GM21576 (cell line): ENCODE data around the gene TEC.
"Not testable (repeated sequence)": the region's sequence is repeated elsewhere in the genome, so short reads cannot be mapped to it uniquely, and the experiment has no call there.

Experiments
- ATAC-seq: cut with Tn5 transposase; IDR thresholded peaks from one replicate; pipeline ENCODE4 v1.9.1; 2021; ENCODE audit warnings: mild to moderate bottlenecking, moderate library complexity; ENCODE audit not compliant: unreplicated experiment

The TEC gene

DNA sequence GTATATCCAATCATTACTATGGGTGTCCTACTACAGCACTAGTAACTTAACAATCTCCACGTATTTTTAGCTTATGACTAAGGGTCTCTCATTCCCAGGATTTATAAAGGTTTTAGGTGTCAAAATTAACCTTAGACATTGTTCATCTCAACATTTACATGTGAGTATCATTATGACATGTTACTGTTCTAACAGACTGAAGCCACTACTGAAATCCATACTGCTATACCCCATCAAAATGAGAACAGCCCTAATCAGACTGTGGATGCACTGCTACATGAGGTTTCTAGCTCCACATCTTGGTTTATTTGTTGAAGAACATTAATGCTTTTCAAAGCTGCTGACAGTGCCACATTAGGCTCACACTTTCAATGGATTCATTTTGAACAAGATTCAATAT lies 100.0 kb downstream of the TEC start:
- no peak for ATAC-seq

- no peak for ATAC-seq
Observed at GRCh38 chr4:48167538-48168263, 101.9 kb downstream of the TEC start.

DNA sequence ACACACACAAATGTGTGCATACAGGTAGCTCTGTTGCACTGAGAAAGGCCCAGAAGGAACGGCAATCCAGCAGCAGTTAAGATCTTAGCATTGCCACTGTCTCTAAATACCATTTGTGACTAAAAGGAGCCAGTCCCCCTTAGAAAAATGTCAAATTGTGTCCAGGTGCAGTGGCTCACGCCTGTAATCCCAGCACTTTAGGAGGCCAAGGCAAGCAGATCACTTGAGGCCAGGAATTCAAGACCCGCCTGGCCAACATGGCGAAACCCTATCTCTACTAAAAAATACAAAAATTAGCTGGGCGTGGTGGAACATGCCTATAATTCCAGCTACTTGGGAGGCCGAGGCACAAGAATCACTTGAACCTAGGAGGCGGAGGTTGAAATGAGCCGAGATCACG lies 105.1 kb downstream of the TEC start:
- ATAC-seq, result not testable (repeated sequence)

GRCh38 chr4:48163746-48164145 lies 105.9 kb downstream of the TEC start:
- ATAC-seq, result no peak

- ATAC-seq, result no peak
Observed at GRCh38 chr4:48162162-48162561, 107.5 kb downstream of the TEC start.

DNA sequence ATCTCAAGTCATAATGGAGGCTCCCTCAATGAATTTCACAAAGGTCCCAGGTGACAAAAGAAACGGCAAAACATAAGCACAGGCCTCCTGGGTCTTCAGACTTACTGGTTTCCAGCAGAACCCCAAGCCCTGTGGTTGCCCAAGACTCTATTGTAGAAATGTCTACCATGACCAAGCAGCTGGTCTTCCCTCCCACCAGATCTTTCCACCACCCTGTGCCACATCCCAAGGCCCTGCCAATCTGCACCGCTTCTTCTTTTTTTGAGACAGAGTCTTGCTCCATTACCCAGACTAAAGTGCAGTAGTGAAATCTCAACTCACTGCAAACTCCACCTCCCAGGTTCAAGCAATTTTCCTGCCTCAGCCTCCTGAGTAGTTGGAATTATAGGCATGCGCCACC lies 112.4 kb downstream of the TEC start:
- ATAC-seq, result no peak

GRCh38 chr4:48156423-48156822 lies 113.2 kb downstream of the TEC start:
- ATAC-seq, result no peak

DNA sequence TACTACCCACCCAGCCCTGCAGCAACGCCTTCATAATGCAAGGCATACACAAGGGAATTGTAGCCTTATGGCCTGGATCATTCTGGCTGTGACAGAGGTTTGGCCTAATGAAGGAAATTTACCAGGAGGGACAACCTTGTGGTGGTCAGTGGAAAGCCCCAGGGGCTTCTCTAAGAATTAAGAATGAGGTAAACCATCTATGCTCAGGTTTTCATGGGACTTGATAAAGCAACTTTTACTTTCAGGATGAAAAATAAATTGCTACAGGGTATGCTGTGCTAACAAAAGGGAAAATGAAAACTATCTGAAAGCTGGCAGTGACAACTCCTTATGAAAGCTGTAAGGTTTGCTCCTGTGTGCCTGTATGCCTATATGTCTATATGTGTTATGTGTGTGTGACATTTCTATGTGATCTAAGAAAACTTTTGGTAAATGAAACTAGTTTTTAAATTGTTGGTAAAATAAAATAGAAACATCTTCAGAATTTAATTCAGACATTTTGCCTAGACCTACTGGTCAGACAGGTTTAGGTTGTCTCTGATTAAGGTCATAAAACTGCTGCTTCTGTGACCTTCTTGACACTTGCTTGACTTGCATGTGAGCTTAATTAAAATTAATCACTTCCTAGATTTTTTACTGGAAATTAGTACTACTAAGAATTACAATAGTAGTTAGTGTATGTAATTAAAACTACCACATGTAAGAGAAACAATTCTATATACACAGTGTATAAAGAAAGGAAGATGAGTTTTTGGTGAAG lies 115.7 kb downstream of the TEC start:
- no peak for ATAC-seq

DNA sequence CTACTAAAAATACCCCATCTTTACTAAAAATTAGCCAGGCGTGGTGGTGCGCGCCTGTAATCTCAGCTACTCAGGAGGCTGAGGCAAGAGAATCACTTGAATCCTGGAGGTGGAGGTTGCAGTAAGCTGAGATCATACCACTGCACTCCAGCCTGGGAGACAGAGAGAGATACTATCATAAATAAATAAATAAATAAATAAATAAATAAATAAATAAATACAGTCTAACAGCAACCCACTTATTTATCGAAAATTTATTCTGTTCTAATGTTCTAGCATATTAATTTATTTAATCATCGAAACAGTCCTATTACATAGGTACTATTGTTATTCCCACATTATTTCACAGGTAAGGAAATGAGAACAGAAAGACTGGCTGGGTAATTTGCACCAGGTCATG lies 117.4 kb downstream of the TEC start:
- no peak for ATAC-seq

GRCh38 chr4:48149827-48150370 lies 119.7 kb downstream of the TEC start:
- no peak for ATAC-seq

GRCh38 chr4:48147621-48148020 lies 122.0 kb downstream of the TEC start:
- ATAC-seq, result no peak

- ATAC-seq, result no peak
Observed at GRCh38 chr4:48141048-48141447, 128.6 kb downstream of the TEC start.

- ATAC-seq, result no peak
Observed at GRCh38 chr4:48139691-48140090, 129.9 kb downstream of the TEC start.

GRCh38 chr4:48138936-48139335 lies 130.7 kb downstream of the TEC start:
- ATAC-seq, result peak; percentile 93

GRCh38 chr4:48138511-48138910 lies 131.1 kb downstream of the TEC start:
- no peak for ATAC-seq

- ATAC-seq, result no peak
Observed at GRCh38 chr4:48137846-48138245, 131.8 kb downstream of the TEC start.

GRCh38 chr4:48134081-48134480 lies 135.6 kb downstream of the TEC start, which contains the start of gene TXK:
Gene TXK (minus strand): TSS chr4:48134250. CDS start chr4:48134170, 80 bp downstream.
- no peak for ATAC-seq

DNA sequence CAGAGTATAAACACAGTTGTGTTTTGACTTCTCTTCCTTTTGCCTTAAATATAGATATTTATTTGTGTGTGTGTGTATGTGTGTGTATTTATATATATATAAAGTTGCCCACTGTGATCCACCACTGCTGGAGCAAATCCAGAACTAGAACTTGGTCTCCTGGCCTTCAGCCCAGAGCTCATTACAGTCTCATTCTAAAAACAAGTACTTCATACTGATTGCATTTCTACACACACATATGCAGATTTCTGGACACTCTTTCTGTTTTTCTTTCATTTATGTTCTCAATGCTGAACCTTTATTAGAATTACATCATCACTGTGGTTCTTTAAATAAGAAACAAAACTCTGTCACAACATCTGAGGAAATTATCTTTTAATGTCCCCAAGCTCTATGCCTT lies 136.0 kb downstream of the TEC start:
- no peak for ATAC-seq

DNA sequence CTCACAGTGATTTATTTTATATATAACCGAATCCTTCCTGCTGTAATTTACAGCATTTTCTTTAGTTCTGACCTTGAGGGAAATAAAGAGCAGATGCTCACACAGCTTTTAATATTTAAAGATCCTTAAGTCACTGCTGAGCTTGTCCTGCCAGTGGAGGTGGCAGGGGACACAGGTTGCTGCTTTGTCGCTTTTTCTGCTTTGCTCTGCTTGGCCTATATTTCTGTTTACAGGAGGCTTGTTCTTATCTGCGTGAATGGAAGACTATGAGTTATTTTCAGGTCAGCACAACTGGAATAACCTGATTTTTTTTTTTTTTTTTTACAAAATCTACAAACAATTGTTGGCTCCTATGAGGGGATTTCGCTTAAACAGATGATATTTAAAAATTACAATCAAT lies 137.9 kb downstream of the TEC start:
- no peak for ATAC-seq

DNA sequence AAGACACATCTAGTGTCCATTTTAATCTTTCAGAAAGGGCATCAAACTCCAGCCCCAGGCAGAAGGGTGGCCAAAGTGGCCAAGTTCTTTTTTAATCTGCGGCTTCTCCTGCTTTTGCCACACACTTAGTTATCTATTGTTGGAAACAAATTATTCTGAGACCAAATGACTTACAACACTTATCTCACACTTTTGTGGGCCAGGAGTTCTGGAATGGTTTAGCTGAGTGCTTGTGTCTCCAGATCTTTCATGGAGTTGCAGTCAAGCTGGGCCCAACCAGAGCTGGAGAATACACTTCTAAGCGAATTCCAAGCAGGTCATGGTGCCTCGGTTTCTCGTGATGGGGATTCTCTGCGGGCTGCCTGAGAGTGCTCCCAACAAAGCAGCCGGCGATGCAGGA lies 139.5 kb downstream of the TEC start:
- ATAC-seq, result no peak

GRCh38 chr4:48129307-48130014 lies 140.2 kb downstream of the TEC start:
- no peak for ATAC-seq
